T47D (cell line): ENCODE results near the gene IGF2.
A peak's percentile ranks its signal among the peaks of the same experiment; 100 is the strongest.

Source experiments
- DNase-seq, 2 experiments: peaks; one replicate each; pipeline versions ENCODE4 v3.0.0 to v3.0.0-alpha.2; 2011 to 2012; ENCODE audit warnings: low read depth in 1 of 2, low spot score in 1 of 2
- JUND ChIP-seq: IDR thresholded peaks from 2 replicates; pipeline ENCODE4 v1.6.1; 2012; ENCODE audit warnings: low read depth
- in situ Hi-C: cut with HindIII; loops from 2 replicates; pipeline ENCODE4 v1.10.0; 2016; ENCODE audit warnings: low sequenced_read_pairs, low pct_unique_long_range_greater_than_20kb

Gene IGF2

GRCh38 chr11:2177076-2177475 is 37.9 kb upstream of the IGF2 start:
- in situ Hi-C loops, result no loop called here
- no peak for DNase-seq
- no peak for TF ChIP-seq JUND

- in situ Hi-C loops, result no loop called here
- DNase-seq, result no peak
- no peak for TF ChIP-seq JUND
These were observed 37.3 kb upstream of the IGF2 start for GRCh38 chr11:2176389-2176900.

- no peak for DNase-seq
- in situ Hi-C loops, result no loop called here
These were observed 36.5 kb upstream of the IGF2 start for GRCh38 chr11:2175659-2176058.

DNA sequence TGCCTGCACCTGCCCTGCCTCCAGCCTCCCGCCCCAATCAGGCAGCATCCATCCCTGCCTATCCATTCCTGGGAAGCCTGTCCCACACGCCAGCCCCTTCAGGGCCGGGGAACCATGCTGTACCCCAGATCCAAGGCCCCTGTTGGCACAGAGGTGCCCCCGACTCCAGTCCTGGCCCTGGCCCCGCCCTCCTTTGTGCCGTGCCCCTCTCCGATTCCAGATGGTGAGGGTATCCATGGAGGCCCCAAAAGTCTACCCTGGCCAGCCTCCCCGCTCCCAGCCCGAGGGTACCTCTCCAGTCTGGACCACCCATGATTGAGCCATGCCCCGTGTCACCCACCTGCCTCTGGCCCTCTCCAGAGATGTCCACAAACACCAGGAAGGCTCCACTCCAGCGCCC is 35.2 kb upstream of the IGF2 start:
- in situ Hi-C loops, result no loop called here
- no peak for TF ChIP-seq JUND
- no peak for DNase-seq

More at GRCh38 chr11:2175659-2176058, 36.5 kb upstream of the IGF2 start:
- TF ChIP-seq JUND, result no peak

DNA sequence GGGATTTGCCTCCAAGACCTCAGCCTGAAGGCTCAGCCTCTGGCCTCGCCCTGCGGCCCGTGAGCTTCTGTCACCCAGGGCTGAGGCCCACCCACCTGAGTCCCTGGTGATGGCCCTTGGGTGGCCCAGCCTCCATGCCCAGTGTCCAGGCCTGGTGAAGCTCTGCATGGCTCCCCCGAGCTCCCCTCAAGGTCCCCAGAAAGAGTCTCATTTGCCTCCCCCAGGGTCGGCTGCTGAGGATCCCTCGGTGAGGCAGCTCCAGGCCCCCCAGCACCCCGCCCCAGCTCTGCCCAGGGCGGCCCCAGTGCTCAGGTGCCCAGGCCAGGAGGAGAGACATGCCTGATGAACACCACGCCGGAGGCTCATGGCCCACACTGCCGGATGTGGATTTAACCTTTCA is 34.6 kb upstream of the IGF2 start:
- no peak for DNase-seq
- TF ChIP-seq JUND, result no peak
- in situ Hi-C loops, result no loop called here

DNA sequence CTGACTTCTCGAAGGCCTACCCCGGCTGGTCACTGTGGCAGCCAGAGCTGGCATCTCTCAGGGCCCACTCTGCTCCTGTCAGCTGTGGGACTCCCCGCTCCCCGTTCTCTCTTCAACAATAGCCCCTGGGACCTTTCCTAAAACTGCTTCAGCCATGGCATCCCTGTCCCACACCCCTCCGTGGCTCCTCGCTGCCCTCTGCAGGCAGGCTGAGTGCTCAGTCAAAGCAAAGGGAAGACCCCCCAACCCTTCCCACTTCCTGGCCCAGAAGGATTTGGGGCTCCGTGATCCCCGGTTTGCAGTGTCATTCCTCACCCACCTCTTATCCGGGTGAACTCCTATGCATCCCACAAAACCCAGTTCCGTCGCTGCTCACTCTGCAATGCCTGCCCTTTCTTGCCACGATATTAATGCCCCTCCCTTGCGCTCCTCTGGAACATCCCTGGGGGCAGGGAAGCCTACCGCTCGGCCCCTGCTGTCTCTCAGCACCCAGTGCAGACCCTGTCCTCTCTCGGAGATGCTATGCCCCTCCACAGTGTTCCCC is 34.0 kb upstream of the IGF2 start:
- in situ Hi-C loops, result no loop called here
- DNase-seq, result no peak
- no peak for TF ChIP-seq JUND

GRCh38 chr11:2172676-2173075 is 33.5 kb upstream of the IGF2 start:
- in situ Hi-C loops, result no loop called here
- TF ChIP-seq JUND, result no peak
- DNase-seq, result no peak

GRCh38 chr11:2171591-2172003 is 32.4 kb upstream of the IGF2 start, which contains the start of gene TH:
Gene TH (minus strand): TSS chr11:2171815. CDS start chr11:2171786, 29 bp downstream.
- no peak for DNase-seq
- no peak for TF ChIP-seq JUND
- in situ Hi-C loops, result no loop called here

GRCh38 chr11:2169626-2170570 is 30.7 kb upstream of the IGF2 start:
- in situ Hi-C loops, result no loop called here
- no peak for DNase-seq
- no peak for TF ChIP-seq JUND

DNA sequence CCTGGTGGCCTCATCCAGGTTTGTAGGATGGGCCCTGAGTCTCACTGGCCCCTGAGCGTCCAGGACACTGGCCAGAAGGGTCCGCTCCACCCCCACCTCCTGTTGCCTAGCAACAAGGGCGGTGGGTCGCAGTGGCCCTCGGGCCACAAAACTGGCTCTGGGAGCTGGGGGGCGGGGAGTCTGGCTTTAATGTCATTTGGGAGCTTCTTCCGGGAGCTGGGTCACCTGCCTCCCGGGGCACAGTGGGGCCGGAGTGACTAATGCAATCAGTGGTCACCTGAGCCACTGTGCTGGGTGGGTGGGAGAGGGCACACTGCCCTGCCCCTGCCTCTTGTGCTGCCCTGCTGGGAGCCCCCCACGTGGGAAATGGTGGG is 29.8 kb upstream of the IGF2 start:
- in situ Hi-C loops, result no loop called here
- TF ChIP-seq JUND, result no peak
- peak in 1 of 2 experiments; percentile 40 for DNase-seq

DNA sequence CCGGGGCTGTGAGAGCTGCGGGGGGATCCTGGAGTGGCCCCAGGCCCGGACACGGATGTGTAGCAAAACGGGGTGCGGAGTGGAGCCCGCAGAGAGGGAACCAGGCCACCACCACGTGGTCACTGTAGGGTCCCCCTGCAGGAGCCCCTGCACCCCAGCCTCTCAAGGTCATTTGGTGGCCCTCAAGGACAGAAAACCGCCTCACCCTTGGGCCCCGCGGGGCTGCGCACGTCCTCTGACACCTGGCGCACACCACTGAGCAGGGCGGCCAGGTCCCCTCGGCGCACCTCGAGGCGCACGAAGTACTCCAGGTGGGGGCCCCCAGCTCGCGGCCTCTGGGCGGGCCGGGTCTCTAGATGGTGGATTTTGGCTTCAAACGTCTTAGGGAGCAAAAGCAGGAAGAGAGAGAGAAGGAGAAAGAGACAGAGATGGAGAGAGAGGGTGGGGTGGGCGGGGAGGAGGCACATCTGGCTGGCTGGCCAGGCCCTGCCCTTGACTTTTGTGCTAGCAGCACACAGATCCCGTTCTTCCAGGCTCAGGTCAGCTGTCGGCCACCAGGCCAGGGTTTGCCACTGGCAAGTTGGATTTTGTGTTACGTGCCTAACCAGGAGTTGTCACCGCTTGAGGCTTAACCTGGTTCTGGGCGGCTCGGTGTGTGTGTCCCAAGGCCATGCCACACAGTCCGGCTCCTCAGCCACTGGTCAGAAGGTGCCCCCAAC is 29.3 kb upstream of the IGF2 start:
- in situ Hi-C loops, result no loop called here
- peak; percentile 29 to 57 for DNase-seq
- TF ChIP-seq JUND, result no peak

DNA sequence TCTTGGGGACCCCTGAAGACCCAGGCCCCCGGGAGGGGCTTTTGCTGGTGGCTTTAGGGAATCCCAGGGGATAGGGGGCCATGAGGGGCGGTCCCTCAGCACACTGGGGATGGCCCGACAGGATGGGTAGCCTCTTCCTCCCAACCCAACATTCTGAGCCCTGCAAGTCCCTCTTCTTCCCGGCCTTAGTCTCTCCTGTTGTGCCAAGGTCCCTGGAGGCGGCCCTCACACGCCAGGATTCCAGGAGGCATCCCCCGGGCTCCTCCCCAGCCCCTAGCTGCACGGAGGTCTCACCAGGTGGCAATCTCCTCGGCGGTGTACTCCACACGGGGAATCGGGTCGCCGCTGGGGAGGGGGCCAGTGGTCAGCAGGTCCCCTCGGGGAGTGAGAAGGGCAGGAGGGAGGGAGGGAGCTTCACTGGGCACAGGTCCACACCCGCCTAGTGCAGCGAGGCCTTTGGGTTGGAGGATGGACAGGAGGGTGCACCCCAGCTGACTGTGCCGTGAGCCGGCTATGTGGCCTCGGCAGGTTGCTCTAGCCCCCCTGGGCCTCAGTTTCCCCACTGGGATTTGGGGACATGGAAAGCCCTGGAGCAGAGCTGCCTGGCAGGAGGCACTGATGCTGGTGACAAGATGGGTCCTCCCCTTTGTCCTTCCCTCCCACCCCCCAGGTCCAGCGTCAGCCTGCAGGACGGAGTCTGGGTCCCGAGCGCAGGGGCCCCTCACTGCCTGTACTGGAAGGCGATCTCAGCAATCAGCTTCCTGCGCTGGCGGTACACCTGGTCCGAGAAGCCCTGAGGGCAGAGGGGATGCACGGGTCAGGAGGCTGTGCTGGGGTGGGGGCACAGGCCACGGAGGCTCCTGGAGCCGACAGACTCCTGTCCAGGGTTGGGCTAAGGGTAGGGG is 28.2 kb upstream of the IGF2 start:
- in situ Hi-C loops, result no loop called here
- TF ChIP-seq JUND, result no peak
- no peak for DNase-seq
